HEK293 (cell line): ENCODE results near the gene OR52E5.

ENCODE experiments used
- CTCF ChIA-PET: fragments of 350-600 bp; formaldehyde crosslinking; extraction: SDS; loops from one replicate; lab custom pipeline; 2021; ENCODE audit warnings: antibody characterized with exemption; lab: Yijun Ruan, JAX
- POLR2A ChIA-PET: fragments of 300-600 bp; formaldehyde crosslinking; extraction: SDS; loops from one replicate; lab custom pipeline; 2020; ENCODE audit warnings: antibody characterized with exemption, inconsistent platforms; lab: Yijun Ruan, JAX
- H3K27ac ChIP-seq: fragments of 200-500 bp; sonication (Bioruptor generic); 2 replicates; pipeline ENCODE4 v1.5.1; 2014; ENCODE audit warnings: low read depth, low read length, control low read depth, inconsistent platforms; ENCODE audit errors: extremely low read depth
- H3K36me3 ChIP-seq, 2 experiments: fragments of 200-500 bp in 1 of 2; sonication (Bioruptor generic) in 1 of 2; 1 replicate in 1 of 2; 2 replicates in 1 of 2; pipeline ENCODE4 v1.5.1; 2014 to 2017; ENCODE audit warnings: inconsistent platforms in 2 of 2, low read length in 2 of 2; ENCODE audit not compliant: control insufficient read depth in 2 of 2, insufficient read depth in 1 of 2
- H3K4me1 ChIP-seq: fragments of 200-500 bp; sonication (Bioruptor generic); 2 replicates; pipeline ENCODE4 v1.5.1; 2014; ENCODE audit warnings: mild to moderate bottlenecking, low read length, inconsistent platforms; ENCODE audit not compliant: control insufficient read depth, insufficient read depth
- H3K4me3 ChIP-seq: 2 replicates; pipeline ENCODE4 v1.5.1; 2011; ENCODE audit warnings: low read depth, mild to moderate bottlenecking, control low read depth, low read length, moderate library complexity
- H3K9me3 ChIP-seq: fragments of 200-500 bp; sonication (Bioruptor generic); 2 replicates; pipeline ENCODE4 v1.5.1; 2014; ENCODE audit warnings: low read depth, low read length, inconsistent platforms; ENCODE audit not compliant: control insufficient read depth, insufficient read depth
- KLF17 ChIP-seq: fragments of 450-650 bp; formaldehyde crosslinking; IDR thresholded peaks from 2 replicates; pipeline ENCODE4 v1.5.1; 2016; ENCODE audit warnings: missing biosample characterization, missing genetic modification characterization
- OSR2 ChIP-seq: fragments of 450-650 bp; formaldehyde crosslinking; IDR thresholded peaks from 2 replicates; pipeline ENCODE4 v1.5.1; 2016; ENCODE audit warnings: missing biosample characterization, missing genetic modification characterization
- OVOL3 ChIP-seq: fragments of 450-650 bp; formaldehyde crosslinking; IDR thresholded peaks from 2 replicates; pipeline ENCODE4 v1.5.1; 2016; ENCODE audit warnings: missing biosample characterization, missing genetic modification characterization
- PRDM2 ChIP-seq: fragments of 450-650 bp; formaldehyde crosslinking; IDR thresholded peaks from 2 replicates; pipeline ENCODE4 v1.5.1; 2016; ENCODE audit warnings: missing biosample characterization, missing genetic modification characterization, borderline replicate concordance
- SCRT2 ChIP-seq: fragments of 450-650 bp; formaldehyde crosslinking; IDR thresholded peaks from 2 replicates; pipeline ENCODE4 v1.5.1; 2016; ENCODE audit warnings: missing biosample characterization, missing genetic modification characterization
- ZBTB17 ChIP-seq: fragments of 450-650 bp; formaldehyde crosslinking; IDR thresholded peaks from 2 replicates; pipeline ENCODE4 v1.5.1; 2016; ENCODE audit warnings: missing biosample characterization, missing genetic modification characterization
- ZFHX2 ChIP-seq: fragments of 450-650 bp; formaldehyde crosslinking; conservative IDR thresholded peaks from 2 replicates; pipeline ENCODE4 v1.5.1; 2016; ENCODE audit warnings: missing biosample characterization, missing genetic modification characterization
- ZFP37 ChIP-seq: fragments of 450-650 bp; formaldehyde crosslinking; IDR thresholded peaks from 2 replicates; pipeline ENCODE4 v1.5.1; 2016; ENCODE audit warnings: missing biosample characterization, missing genetic modification characterization
- ZIC2 ChIP-seq: fragments of 450-650 bp; formaldehyde crosslinking; IDR thresholded peaks from 2 replicates; pipeline ENCODE4 v1.5.1; 2016; ENCODE audit warnings: missing biosample characterization, missing genetic modification characterization
- ZNF112 ChIP-seq: fragments of 450-650 bp; formaldehyde crosslinking; IDR thresholded peaks from 2 replicates; pipeline ENCODE4 v1.5.0; 2017; ENCODE audit warnings: missing biosample characterization, missing genetic modification characterization
- ZNF155 ChIP-seq: fragments of 450-650 bp; formaldehyde crosslinking; IDR thresholded peaks from 2 replicates; pipeline ENCODE4 v1.5.1; 2016; ENCODE audit warnings: missing biosample characterization, missing genetic modification characterization
- ZNF24 ChIP-seq: fragments of 450-650 bp; formaldehyde crosslinking; IDR thresholded peaks from 2 replicates; pipeline ENCODE4 v1.5.1; 2016; ENCODE audit warnings: missing biosample characterization, missing genetic modification characterization
- ZNF394 ChIP-seq: fragments of 450-650 bp; formaldehyde crosslinking; IDR thresholded peaks from 2 replicates; pipeline ENCODE4 v1.5.1; 2016; ENCODE audit warnings: missing biosample characterization, missing genetic modification characterization, mild to moderate bottlenecking, moderate library complexity, borderline replicate concordance
- ZNF433 ChIP-seq: fragments of 450-650 bp; formaldehyde crosslinking; IDR thresholded peaks from 2 replicates; pipeline ENCODE4 v1.5.1; 2016; ENCODE audit warnings: missing biosample characterization, missing genetic modification characterization, low read depth
- ZNF518A ChIP-seq: fragments of 450-650 bp; formaldehyde crosslinking; conservative IDR thresholded peaks from 2 replicates; pipeline ENCODE4 v1.5.1; 2016; ENCODE audit warnings: low read depth, missing biosample characterization, missing genetic modification characterization
- ZNF623 ChIP-seq: fragments of 450-650 bp; formaldehyde crosslinking; IDR thresholded peaks from 2 replicates; pipeline ENCODE4 v1.5.1; 2016; ENCODE audit warnings: missing biosample characterization, missing genetic modification characterization
- ZNF677 ChIP-seq: fragments of 450-650 bp; IDR thresholded peaks from 2 replicates; pipeline ENCODE4 v1.5.0; 2018; ENCODE audit warnings: missing biosample characterization, mild to moderate bottlenecking, missing genetic modification characterization, moderate library complexity
- ZNF704 ChIP-seq: fragments of 450-650 bp; formaldehyde crosslinking; IDR thresholded peaks from 2 replicates; pipeline ENCODE4 v1.5.1; 2016; ENCODE audit warnings: missing biosample characterization, missing genetic modification characterization
- ZNF747 ChIP-seq: fragments of 450-650 bp; formaldehyde crosslinking; IDR thresholded peaks from 2 replicates; pipeline ENCODE4 v1.5.1; 2016; ENCODE audit warnings: missing biosample characterization, missing genetic modification characterization

Gene OR52E5

GRCh38 chr11:5880329-5880728, 12.7 kb upstream of the OR52E5 start, which contains the start of gene OR52E4:
Gene OR52E4, plus strand, starts transcription at chr11:5880629. Its CDS starts 3,664 bp downstream, at chr11:5884293.
- no peak within 1 kb of the TSS for H3K4me3 ChIP-seq
- no peaks in the 10 kb centered on the region for H3K36me3 ChIP-seq
- no peaks in the 10 kb centered on the region for H3K4me1 ChIP-seq
- CTCF ChIA-PET, result interaction anchor here (1.0 kb wide), 1 partner anchor 11 kb away, joined by 4 read pairs; no protein-coding TSS in a partner anchor
- no peaks in the 10 kb centered on the region for H3K9me3 ChIP-seq
- no peak within 1 kb of the TSS for H3K27ac ChIP-seq
- no peak for TF ChIP-seq OSR2 (tag by site-specific recombination)
- TF ChIP-seq PRDM2, result no peak
- TF ChIP-seq ZFHX2 (tag by site-specific recombination), result no peak
- TF ChIP-seq ZNF677 (tag by site-specific recombination), result no peak
- TF ChIP-seq SCRT2 (tag by site-specific recombination), result no peak
- TF ChIP-seq ZNF24 (tag by site-specific recombination), result no peak
- no peak for TF ChIP-seq ZIC2 (tag by site-specific recombination)
- TF ChIP-seq ZNF747 (tag by site-specific recombination), result no peak
- TF ChIP-seq ZFP37 (tag by site-specific recombination), result no peak
- no peak for TF ChIP-seq ZBTB17
- TF ChIP-seq OVOL3 (tag by site-specific recombination), result no peak
- no peak for TF ChIP-seq KLF17
- no peak for TF ChIP-seq ZNF704
- TF ChIP-seq ZNF518A (tag by site-specific recombination), result no peak
- TF ChIP-seq ZNF623 (tag by site-specific recombination), result no peak
- TF ChIP-seq ZNF155 (tag by site-specific recombination), result no peak
- TF ChIP-seq ZNF433, result no peak
- TF ChIP-seq ZNF394 (tag by site-specific recombination), result no peak
- no peak for TF ChIP-seq ZNF112 (tag by site-specific recombination)
- POLR2A ChIA-PET, result no interaction called here
